H1 (cell line): ENCODE data around the gene CCDC12. TPM values are rescaled to one million over a fixed set of nuclear protein-coding genes. Genes with fewer than 3 reads are reported as not detected.

Experiments
- KDM5A ChIP-seq: fragments of 200-600 bp; IDR thresholded peaks from 2 replicates; pipeline ENCODE4 v1.7.1; 2012; ENCODE audit warnings: mild to moderate bottlenecking, low read length, inconsistent platforms, mixed read lengths
- RBBP5 ChIP-seq: IDR thresholded peaks from 2 replicates; pipeline ENCODE4 v1.7.1; 2012; ENCODE audit warnings: low read depth, mild to moderate bottlenecking, inconsistent platforms, low read length, moderate library complexity, borderline replicate concordance
- polyA plus RNA-seq, 7 experiments: library from polyadenylated mRNA; depleted of rRNA in 3 of 7; stranded (reverse) in 5 of 7; unstranded in 2 of 7; fragments of >200 nt in 5 of 7; fragments of 200-250 nt in 2 of 7; gene quantifications; 1 replicate in 5 of 7; 2 replicates in 1 of 7; 4 replicates in 1 of 7; pipeline versions ENCODE4 v1.2.1 to v1.2.3, GENCODE V29; 2011 to 2013; ENCODE audit warnings: missing spikeins in 2 of 7, mixed read lengths in 2 of 7
- total RNA-seq: library from RNA; stranded (reverse); fragmentation: NEBNext Ultra II Directional; extraction: Animal tissue kit (Norgen Biotek cat#: 25700); gene quantifications from 2 replicates; pipeline ENCODE4 v1.2.1, GENCODE V29; 2021
- TF ChIP-seq, protein P1 (sequence below): IDR thresholded peaks from 2 replicates; pipeline ENCODE4 v1.6.1; 2011; ENCODE audit warnings: low read depth, mild to moderate bottlenecking, low read length; ENCODE audit not compliant: insufficient read depth

CCDC12 gene
- total and polyA plus RNA-seq, 2 of the 8 experiments (the other 6 are each of a cell fraction or from before 2014, with no cell fraction given), result 29.5 to 41.3 TPM

DNA sequence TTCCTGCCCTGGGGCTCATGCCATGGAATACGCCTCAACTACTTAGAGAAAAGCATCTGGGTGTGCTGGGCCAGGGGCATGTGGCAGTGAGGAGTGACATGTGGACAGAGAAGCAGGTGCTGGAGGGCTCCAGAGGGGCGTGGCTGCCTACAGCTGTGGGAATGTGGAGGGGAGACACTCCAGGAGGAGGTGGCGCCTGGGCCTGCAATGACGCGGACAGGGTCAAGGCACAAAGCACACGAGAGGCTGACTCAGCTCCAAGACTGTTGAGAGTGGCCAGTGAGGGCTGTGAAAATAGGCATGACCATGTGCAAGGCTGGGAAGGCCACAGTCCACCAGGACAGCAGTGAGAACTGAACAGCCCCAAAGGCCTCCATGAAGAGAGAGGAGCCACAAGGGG lies 50.5 kb downstream of the CCDC12 start (continued):
- TF ChIP-seq, protein P1, sequence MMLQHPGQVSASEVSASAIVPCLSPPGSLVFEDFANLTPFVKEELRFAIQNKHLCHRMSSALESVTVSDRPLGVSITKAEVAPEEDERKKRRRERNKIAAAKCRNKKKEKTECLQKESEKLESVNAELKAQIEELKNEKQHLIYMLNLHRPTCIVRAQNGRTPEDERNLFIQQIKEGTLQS, result no peak
- TF ChIP-seq KDM5A (no peak), RBBP5 (no peak)
